A549 (cell line): ENCODE measurements around the gene PLEKHA4. TPM values are rescaled to one million over a fixed set of nuclear protein-coding genes. Genes with fewer than 3 reads are reported as not detected.
A peak's percentile ranks its signal among the peaks of the same experiment; 100 is the strongest.
"Not testable (repeated sequence)": the region's sequence is repeated elsewhere in the genome, so short reads cannot be mapped to it uniquely, and the experiment has no call there.

Experiments
- ATAC-seq, 2 experiments: fragments of 200-7000 bp in 1 of 2; fragments of >200 bp in 1 of 2; cut with Nextera tagmentation in 1 of 2; cut with Tn5 transposase in 1 of 2; 3 replicates each; pipeline versions ENCODE4 v1.8.0 to v1.9.1; 2018 to 2020; ENCODE audit warnings: mild to moderate bottlenecking in 1 of 2, moderate library complexity in 1 of 2
- CTCF ChIA-PET: fragments of 300-600 bp; sonication (Branson Sonifier 250); formaldehyde crosslinking; extraction: SDS; loops from one replicate; lab custom pipeline; 2021; ENCODE audit warnings: antibody characterized with exemption, inconsistent platforms; lab: Yijun Ruan, JAX
- POLR2A ChIA-PET: fragments of 350-600 bp; formaldehyde crosslinking; extraction: SDS; loops from one replicate; lab custom pipeline; 2021; ENCODE audit warnings: antibody characterized with exemption, inconsistent platforms; lab: Yijun Ruan, JAX
- DNase-seq, 2 experiments: peaks; one replicate each; pipeline versions ENCODE4 v3.0.0 to v3.0.0-alpha.2; 2011 to 2016; ENCODE audit warnings: low read depth in 1 of 2, low spot score in 1 of 2
- FAIRE-seq: peaks from 2 replicates; lab custom pipeline; 2011; peaks lifted over from hg19 to GRCh38; lab: Jason Lieb, UNC
- H3K27ac ChIP-seq, 2 experiments: fragments of >200 bp; sonication (Bioruptor Twin); formaldehyde crosslinking; 3 replicates each; pipeline ENCODE4 v1.5.1; 2016 to 2017
- H3K4me1 ChIP-seq: fragments of >200 bp; sonication (Bioruptor Twin); formaldehyde crosslinking; 3 replicates; pipeline ENCODE4 v1.6.1; 2016
- H3K4me2 ChIP-seq: fragments of >200 bp; sonication (Bioruptor Twin); formaldehyde crosslinking; 3 replicates; pipeline ENCODE4 v1.6.1; 2016
- H3K4me3 ChIP-seq: fragments of >200 bp; sonication (Bioruptor Twin); formaldehyde crosslinking; 3 replicates; pipeline ENCODE4 v1.5.1; 2016
- H3K9me3 ChIP-seq: fragments of >200 bp; sonication (Bioruptor Twin); formaldehyde crosslinking; 3 replicates; pipeline ENCODE4 v1.6.1; 2016
- ATOH8 ChIP-seq: fragments of 250-450 bp; sonication (Bioruptor Pico); IDR thresholded peaks from 2 replicates; pipeline ENCODE4 v1.5.0; 2020; ENCODE audit warnings: low read depth, mild to moderate bottlenecking, moderate library complexity
- CBX8 ChIP-seq: fragments of 200-600 bp; sonication (generic); IDR thresholded peaks from 2 replicates; pipeline ENCODE4 v1.6.1; 2016
- CEBPB ChIP-seq, 2 experiments: fragments of >200 bp in 1 of 2; sonication (Bioruptor Twin) in 1 of 2; formaldehyde crosslinking in 1 of 2; IDR thresholded peaks; 2 replicates each; pipeline ENCODE4 v1.6.1; 2012 to 2016
- CHD2 ChIP-seq: fragments of 150-350 bp; IDR thresholded peaks from 2 replicates; pipeline ENCODE4 v1.6.1; 2014; ENCODE audit warnings: low read length; ENCODE audit not compliant: partially characterized antibody
- EHMT2 ChIP-seq: fragments of 200-600 bp; sonication (generic); IDR thresholded peaks from 2 replicates; pipeline ENCODE4 v1.6.1; 2016; ENCODE audit warnings: antibody characterized with exemption, low read depth, mild to moderate bottlenecking, moderate library complexity
- EP300 ChIP-seq, 2 experiments: fragments of >200 bp; sonication (Bioruptor Twin); formaldehyde crosslinking; IDR thresholded peaks; 2 replicates in 1 of 2; 3 replicates in 1 of 2; pipeline ENCODE4 v1.6.1; 2016 to 2017
- FOSL2 ChIP-seq, 2 experiments: fragments of 450-650 bp in 1 of 2; fragments of >200 bp in 1 of 2; sonication (Bioruptor Twin) in 1 of 2; formaldehyde crosslinking; IDR thresholded peaks; 2 replicates each; pipeline versions ENCODE4 v1.5.0 to v1.6.1; 2016 to 2020; ENCODE audit warnings: mild to moderate bottlenecking in 1 of 2, moderate library complexity in 1 of 2
- HES2 ChIP-seq: fragments of >200 bp; sonication (Bioruptor Twin); formaldehyde crosslinking; IDR thresholded peaks from 2 replicates; pipeline ENCODE4 v1.6.1; 2016
- HEYL ChIP-seq: fragments of 250-450 bp; sonication (Bioruptor Pico); IDR thresholded peaks from 2 replicates; pipeline ENCODE4 v1.8.0; 2021; ENCODE audit warnings: mild to moderate bottlenecking, moderate library complexity
- HMGXB4 ChIP-seq: fragments of 250-450 bp; sonication (Bioruptor Pico); IDR thresholded peaks from 2 replicates; pipeline ENCODE4 v1.5.0; 2021; ENCODE audit warnings: mild to moderate bottlenecking, moderate library complexity, borderline replicate concordance
- HOXA7 ChIP-seq: fragments of 250-450 bp; sonication (Bioruptor Pico); IDR thresholded peaks from 2 replicates; pipeline ENCODE4 v1.5.0; 2020; ENCODE audit warnings: mild to moderate bottlenecking, moderate library complexity
- JUN ChIP-seq, 2 experiments: fragments of >200 bp; sonication (Bioruptor Twin); formaldehyde crosslinking; IDR thresholded peaks; 2 replicates in 1 of 2; 3 replicates in 1 of 2; pipeline ENCODE4 v1.6.1; 2016 to 2017
- JUNB ChIP-seq: fragments of >200 bp; sonication (Bioruptor Twin); formaldehyde crosslinking; IDR thresholded peaks from 2 replicates; pipeline ENCODE4 v1.6.1; 2016
- KDM1A ChIP-seq: fragments of 200-600 bp; sonication (generic); IDR thresholded peaks from 2 replicates; pipeline ENCODE4 v1.6.1; 2016; ENCODE audit warnings: low read depth, mild to moderate bottlenecking
- MAFK ChIP-seq: fragments of 450-650 bp; IDR thresholded peaks from 2 replicates; pipeline ENCODE4 v1.6.1; 2014; ENCODE audit not compliant: partially characterized antibody
- MAZ ChIP-seq: fragments of 150-350 bp; IDR thresholded peaks from 2 replicates; pipeline ENCODE4 v1.6.1; 2014; ENCODE audit warnings: antibody characterized with exemption, low read depth, low read length, borderline replicate concordance
- NR3C1 ChIP-seq: fragments of >200 bp; sonication (Bioruptor Twin); formaldehyde crosslinking; IDR thresholded peaks from 3 replicates; pipeline ENCODE4 v1.6.1; 2017
- POLR2AphosphoS2 ChIP-seq: conservative IDR thresholded peaks from 2 replicates; pipeline ENCODE4 v1.6.1; 2012; ENCODE audit warnings: low read length, improper control_type of control experiment, inconsistent platforms
- RARB ChIP-seq: fragments of 250-450 bp; sonication (Bioruptor Pico); IDR thresholded peaks from 2 replicates; pipeline ENCODE4 v1.8.0; 2021; ENCODE audit warnings: mild to moderate bottlenecking, moderate library complexity
- REST ChIP-seq: fragments of 200-600 bp; sonication (generic); IDR thresholded peaks from 2 replicates; pipeline ENCODE4 v1.6.1; 2016; ENCODE audit warnings: antibody characterized with exemption, mild to moderate bottlenecking, moderate library complexity
- TP53 ChIP-seq: fragments of 250-450 bp; sonication (Bioruptor Pico); IDR thresholded peaks from 2 replicates; pipeline ENCODE4 v1.5.0; 2021; ENCODE audit warnings: mild to moderate bottlenecking, moderate library complexity
- USF2 ChIP-seq: fragments of 450-650 bp; IDR thresholded peaks from 2 replicates; pipeline ENCODE4 v1.6.1; 2014; ENCODE audit warnings: antibody characterized with exemption
- ZNF302 ChIP-seq: fragments of 250-450 bp; sonication (Bioruptor Pico); IDR thresholded peaks from 2 replicates; pipeline ENCODE4 v1.9.0; 2021; ENCODE audit warnings: inconsistent platforms, mild to moderate bottlenecking, moderate library complexity
- WGBS: methylation state at CpG from one replicate; pipeline ENCODE4 v1.1.6; 2017; ENCODE audit errors: missing lambda C conversion rate; 5-methylcytosine and 5-hydroxymethylcytosine counted together
- polyA plus RNA-seq, 4 experiments: library from polyadenylated mRNA; depleted of rRNA in 3 of 4; stranded (reverse); fragments of >200 nt; fragmentation: RNase III in 1 of 4; extraction: RNeasy Plus Mini Kit Qiagen cat#74134 plus additional on column Dnase treatment in 1 of 4; gene quantifications; 2 replicates in 3 of 4; 3 replicates in 1 of 4; pipeline ENCODE4 v1.2.3, GENCODE V29; 2011 to 2017

The PLEKHA4 gene
- polyA plus RNA-seq, 2 of the 4 experiments (the other 2 are of a cell fraction), result 0.34 to 0.46 TPM

GRCh38 chr19:48871471-48872181 lies 3.2 kb upstream of the PLEKHA4 start:
- H3K9me3 ChIP-seq; ATAC-seq; DNase-seq; FAIRE-seq; TF ChIP-seq FOSL2 (IDR thresholded peaks at IDR 0.05): not testable (repeated sequence)
- Histone ChIP-seq H3K27ac (peak overlapping the region; percentile 83 to 95), H3K4me3 (peak overlapping the region; percentile 92), H3K4me2 (peak overlapping the region; percentile 88), H3K4me1 (peaks cover 38% of the 10 kb centered on the region)
- peak; percentile 69 for TF ChIP-seq FOSL2 (CRISPR knock-in tag; IDR thresholded peaks at IDR 0.05)
- TF ChIP-seq HEYL (CRISPR knock-in tag), result 0 out of 2 replicates have a peak, but pooled peaks have one; percentile 51
- 0 out of 2 replicates have a peak, but pooled peaks have one; percentile 38 for TF ChIP-seq ATOH8 (CRISPR knock-in tag)
- CTCF ChIA-PET, result interaction anchor here (0.7 to 13.7 kb wide), 11 partner anchors 10 to 202 kb away, joined by 3 to 121 read pairs (median 4); partner anchors contain the start of gene BAX
- 21% methylated on average over 31 of the region's 31 CpGs for WGBS
- POLR2A ChIA-PET, result interaction anchor here (0.6 to 8.9 kb wide), 41 partner anchors 9 to 292 kb away, joined by 3 to 175 read pairs (median 4); partner anchors contain the start of genes BAX, BCAT2, CA11 and DHDH

GRCh38 chr19:48870048-48870447 lies 1.6 kb upstream of the PLEKHA4 start:
- no peak overlapping the region for H3K27ac ChIP-seq
- no peak for DNase-seq
- H3K4me1 ChIP-seq, result peaks cover 26% of the 10 kb centered on the region
- no peak overlapping the region for H3K4me3 ChIP-seq
- ATAC-seq, result no peak
- ChIA-PET POLR2A (interaction anchor here (8.9 kb wide), 1 partner anchor 98 kb away, joined by 175 read pairs; the partner anchor contains the start of gene FTL), CTCF (interaction anchor here (0.6 to 13.7 kb wide), 7 partner anchors 8 to 139 kb away, joined by 3 to 121 read pairs (median 11); partner anchors contain the start of gene HSD17B14)
- 94% methylated on average over 9 of the region's 9 CpGs for WGBS
- no peak overlapping the region for H3K4me2 ChIP-seq
- TF ChIP-seq HES2 (no peak), KDM1A (0 out of 2 replicates have a peak, but pooled peaks have one; percentile 51)
- FAIRE-seq, result no peak
- no peaks in the 10 kb centered on the region for H3K9me3 ChIP-seq

- DNase-seq (no peak), FAIRE-seq (no peak)
- WGBS, result 87% methylated on average over 7 of the region's 7 CpGs
Observed at GRCh38 chr19:48867746-48868113, 687 bp downstream of the PLEKHA4 start.

More at GRCh38 chr19:48867746-48868113, 687 bp downstream of the PLEKHA4 start:
- no peak for ATAC-seq
- Histone ChIP-seq H3K4me2 (peak overlapping the region; percentile 55), H3K9me3 (no peaks in the 10 kb centered on the region), H3K4me1 (peaks cover 17% of the 10 kb centered on the region), H3K4me3 (no peak overlapping the region)
- POLR2A ChIA-PET, result no interaction called here
- TF ChIP-seq JUN (IDR thresholded peaks at IDR 0.05) (no peak), USF2 (no peak), EP300 (IDR thresholded peaks at IDR 0.05) (no peak), TP53 (CRISPR knock-in tag) (no peak), CEBPB (IDR thresholded peaks at IDR 0.05) (no peak), CHD2 (no peak), CBX8 (no peak), MAZ (no peak), REST (no peak), ZNF302 (CRISPR knock-in tag) (no peak), MAFK (no peak), HOXA7 (CRISPR knock-in tag) (no peak), HMGXB4 (no peak), EHMT2 (no peak), RARB (CRISPR knock-in tag) (no peak), JUNB (no peak), NR3C1 (no peak), POLR2AphosphoS2 (no peak), KDM1A (no peak), HEYL (CRISPR knock-in tag) (no peak)
- TF ChIP-seq, all 56 proteins: peak for 0
- H3K27ac ChIP-seq, result peak overlapping the region in 1 of 2 experiments; percentile 84; a peak in 3 of 6 replicates
- CTCF ChIA-PET, result interaction anchor here (1.0 to 4.9 kb wide), 6 partner anchors 16 to 190 kb away, joined by 3 to 33 read pairs (median 6); partner anchors contain the start of gene HSD17B14
